ENCODE results near the gene TMC3. TPM values are rescaled to one million over a fixed set of nuclear protein-coding genes. Genes with fewer than 3 reads are reported as not detected.
"Not testable (repeated sequence)": the region's sequence is repeated elsewhere in the genome, so short reads cannot be mapped to it uniquely, and the experiment has no call there.

Gene TMC3
- total and polyA plus RNA-seq, 9 donors: 0.05 to 0.23 TPM; not detected in 7

DNA sequence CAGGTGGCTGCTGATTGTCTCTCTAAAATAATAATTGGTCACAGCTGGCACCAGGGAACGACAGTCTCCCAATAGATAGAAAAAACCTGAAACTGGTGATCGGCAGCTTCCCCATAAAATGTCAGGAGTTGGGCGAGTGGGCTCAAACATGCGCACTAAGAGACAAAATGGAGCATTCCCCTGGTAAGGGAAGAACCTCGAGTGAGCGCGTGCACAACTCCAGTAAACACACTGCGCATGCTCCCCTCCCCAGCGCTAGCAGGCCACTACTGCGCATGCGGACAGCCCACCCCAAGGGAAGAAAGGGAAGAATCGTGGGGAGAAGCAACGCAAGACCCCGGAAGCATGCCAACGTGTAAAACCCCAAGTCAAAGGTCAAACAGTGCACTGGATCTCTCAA lies 42.4 kb downstream of the TMC3 start:
- DNase-seq: no peak
- Histone ChIP-seq H3K4me1 (ENCODE audit: insufficient read depth) (peaks cover 15% of the 10 kb centered on the region), H3K27me3 (no peaks in the 10 kb centered on the region), H3K9me3 (no peaks in the 10 kb centered on the region), H3K27ac (peak overlapping the region in 1 of 2 donors; percentile 15), H3K4me3 (no peak overlapping the region), H3K36me3 (no peaks in the 10 kb centered on the region)
- no peak for TF ChIP-seq EP300 (IDR thresholded peaks at IDR 0.05)
- TF ChIP-seq, protein P1, sequence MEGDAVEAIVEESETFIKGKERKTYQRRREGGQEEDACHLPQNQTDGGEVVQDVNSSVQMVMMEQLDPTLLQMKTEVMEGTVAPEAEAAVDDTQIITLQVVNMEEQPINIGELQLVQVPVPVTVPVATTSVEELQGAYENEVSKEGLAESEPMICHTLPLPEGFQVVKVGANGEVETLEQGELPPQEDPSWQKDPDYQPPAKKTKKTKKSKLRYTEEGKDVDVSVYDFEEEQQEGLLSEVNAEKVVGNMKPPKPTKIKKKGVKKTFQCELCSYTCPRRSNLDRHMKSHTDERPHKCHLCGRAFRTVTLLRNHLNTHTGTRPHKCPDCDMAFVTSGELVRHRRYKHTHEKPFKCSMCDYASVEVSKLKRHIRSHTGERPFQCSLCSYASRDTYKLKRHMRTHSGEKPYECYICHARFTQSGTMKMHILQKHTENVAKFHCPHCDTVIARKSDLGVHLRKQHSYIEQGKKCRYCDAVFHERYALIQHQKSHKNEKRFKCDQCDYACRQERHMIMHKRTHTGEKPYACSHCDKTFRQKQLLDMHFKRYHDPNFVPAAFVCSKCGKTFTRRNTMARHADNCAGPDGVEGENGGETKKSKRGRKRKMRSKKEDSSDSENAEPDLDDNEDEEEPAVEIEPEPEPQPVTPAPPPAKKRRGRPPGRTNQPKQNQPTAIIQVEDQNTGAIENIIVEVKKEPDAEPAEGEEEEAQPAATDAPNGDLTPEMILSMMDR (IDR thresholded peaks at IDR 0.05): no peak
- TF ChIP-seq POLR2A (IDR thresholded peaks at IDR 0.05): no peak
- intact Hi-C loops (cut with DNase I): no loop called here
- WGBS, 3 donors: 71 to 80% (median 75%) methylated on average over 15 of the region's 15 CpGs

DNA sequence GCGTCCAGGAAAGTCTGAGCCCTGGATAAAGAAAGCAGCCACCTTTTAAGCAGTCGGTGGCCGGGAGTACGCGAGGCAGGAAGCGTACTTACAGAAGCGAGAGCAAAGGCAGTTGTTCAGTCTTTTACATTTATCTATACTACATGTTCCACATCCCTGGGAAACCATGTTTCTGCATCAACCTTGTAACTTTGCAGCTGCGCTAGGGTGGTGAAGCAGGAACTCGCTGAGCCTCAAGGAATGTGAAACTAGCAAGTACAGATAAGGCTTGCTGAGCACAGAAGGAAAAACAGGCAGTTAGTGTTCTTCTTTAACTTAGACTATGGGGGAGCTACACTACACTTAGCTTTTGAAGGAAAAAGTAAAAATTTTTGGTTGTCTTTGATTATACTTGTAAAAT lies 42.9 kb downstream of the TMC3 start:
- Histone ChIP-seq H3K27ac (peak overlapping the region in 1 of 2 donors; percentile 15), H3K4me1 (ENCODE audit: insufficient read depth) (peaks cover 15% of the 10 kb centered on the region)
- H3K4me3 ChIP-seq; H3K9me3 ChIP-seq; intact Hi-C loops (cut with DNase I); H3K36me3 ChIP-seq; H3K27me3 ChIP-seq: not testable (repeated sequence)
- peak in 1 of 5 donors; percentile 27 for DNase-seq
- WGBS, 3 donors: 11 to 37% (median 20%) methylated on average over 9 of the region's 9 CpGs

DNA sequence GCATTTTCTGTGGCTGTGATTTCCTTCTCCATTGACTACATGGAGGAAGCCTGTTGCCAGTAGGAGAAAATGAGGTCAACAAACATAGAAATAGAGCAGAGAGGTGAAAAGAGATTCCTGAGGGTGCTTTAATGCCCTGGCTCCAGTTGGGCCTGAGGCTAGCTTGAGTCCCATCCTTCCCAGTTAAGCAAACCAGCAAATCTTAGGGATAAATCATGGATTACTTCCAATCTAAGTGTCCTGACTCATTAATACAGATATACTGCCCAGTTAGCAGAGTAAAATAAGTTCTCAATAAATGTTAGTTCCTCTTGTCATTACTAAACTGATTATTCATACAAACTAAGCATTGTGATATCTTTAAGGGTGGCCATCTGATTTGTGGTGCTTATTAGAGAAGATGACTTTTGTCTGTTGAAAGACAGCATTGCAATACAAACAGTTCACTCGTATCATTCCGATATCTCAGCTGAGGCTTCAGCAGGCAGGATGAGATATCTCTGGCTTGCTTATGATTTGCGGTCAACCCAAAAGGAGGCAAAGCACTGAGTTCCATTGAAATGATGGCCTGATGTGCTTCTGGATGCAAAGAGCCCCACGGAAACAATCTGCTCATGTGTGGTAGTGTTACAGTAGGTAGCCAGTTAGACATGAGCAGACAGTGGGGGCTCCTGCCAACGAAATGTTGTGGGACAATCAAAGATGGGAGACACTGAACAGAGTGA lies 43.5 kb downstream of the TMC3 start:
- no peaks in the 10 kb centered on the region for H3K36me3 ChIP-seq
- 54 to 65% (median 56%) methylated on average over 5 of the region's 5 CpGs for WGBS, 3 donors
- no peak overlapping the region for H3K27ac ChIP-seq
- TF ChIP-seq, protein P1 (IDR thresholded peaks at IDR 0.05): no peak
- TF ChIP-seq POLR2A (IDR thresholded peaks at IDR 0.05): no peak
- TF ChIP-seq EP300 (IDR thresholded peaks at IDR 0.05): no peak
- H3K9me3 ChIP-seq: no peaks in the 10 kb centered on the region
- intact Hi-C loops (cut with DNase I): no loop called here
- DNase-seq: no peak
- H3K4me1 ChIP-seq (ENCODE audit: insufficient read depth): peaks cover 15% of the 10 kb centered on the region
- no peaks in the 10 kb centered on the region for H3K27me3 ChIP-seq
- no peak overlapping the region for H3K4me3 ChIP-seq

DNA sequence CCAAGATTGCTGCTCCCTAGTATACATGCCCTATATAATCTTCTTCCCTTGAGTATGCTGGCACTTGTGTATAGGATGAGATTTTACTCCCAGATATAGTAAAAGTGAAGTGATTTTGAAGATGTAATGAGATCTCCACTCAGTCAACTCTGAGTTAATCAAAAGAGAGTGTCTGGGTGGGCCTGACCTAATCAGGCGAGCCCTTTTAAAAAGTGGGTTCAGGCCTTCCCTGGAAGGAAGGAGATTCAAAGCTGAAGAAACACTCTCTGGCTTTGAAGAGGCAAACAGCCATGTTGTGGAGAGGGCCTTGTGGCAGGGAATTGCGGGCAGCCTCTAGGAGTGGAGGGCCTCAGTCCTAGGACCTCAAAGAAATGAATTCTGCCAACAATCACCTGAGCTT lies 44.6 kb downstream of the TMC3 start:
- H3K36me3 ChIP-seq: no peaks in the 10 kb centered on the region
- H3K4me1 ChIP-seq (ENCODE audit: insufficient read depth): peaks cover 18% of the 10 kb centered on the region
- no peaks in the 10 kb centered on the region for H3K27me3 ChIP-seq
- DNase-seq: no peak
- intact Hi-C loops (cut with DNase I): no loop called here
- H3K9me3 ChIP-seq: no peaks in the 10 kb centered on the region
- WGBS, 3 donors: 99 to 100% (median 100%) methylated on average over 2 of the region's 2 CpGs
- no peak overlapping the region for H3K4me3 ChIP-seq
- no peak overlapping the region for H3K27ac ChIP-seq
- TF ChIP-seq EP300 (IDR thresholded peaks at IDR 0.05) (no peak), POLR2A (IDR thresholded peaks at IDR 0.05) (no peak)
- TF ChIP-seq, protein P1 (IDR thresholded peaks at IDR 0.05): no peak

DNA sequence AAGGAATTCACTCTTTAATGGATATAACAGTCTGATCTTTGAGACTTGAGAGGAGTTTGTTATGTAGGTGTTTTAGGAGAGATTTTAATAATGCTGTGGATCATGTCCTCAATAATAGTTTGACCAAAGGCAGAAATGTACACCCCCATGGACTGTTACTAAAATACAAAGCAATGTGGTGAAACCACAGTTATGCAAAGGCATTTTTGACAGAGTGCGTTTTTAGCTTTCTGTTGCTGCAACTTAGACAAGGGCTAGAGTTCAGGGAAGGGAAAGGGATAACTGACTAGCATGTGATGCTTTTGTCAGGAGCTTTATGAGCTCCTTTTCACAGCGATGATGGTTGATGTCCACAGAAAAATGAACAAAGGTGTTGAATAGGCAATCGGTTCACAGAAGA lies 46.5 kb downstream of the TMC3 start:
- Histone ChIP-seq H3K4me3 (no peak overlapping the region), H3K4me1 (ENCODE audit: insufficient read depth) (peaks cover 21% of the 10 kb centered on the region), H3K27me3 (no peaks in the 10 kb centered on the region), H3K36me3 (no peaks in the 10 kb centered on the region), H3K9me3 (no peaks in the 10 kb centered on the region), H3K27ac (no peak overlapping the region)
- DNase-seq: no peak
- intact Hi-C loops (cut with DNase I): no loop called here
- TF ChIP-seq EP300 (IDR thresholded peaks at IDR 0.05) (no peak), POLR2A (IDR thresholded peaks at IDR 0.05) (no peak)
- TF ChIP-seq, protein P1 (IDR thresholded peaks at IDR 0.05): no peak
- 31 to 51% (median 49%) methylated on average over 3 of the region's 3 CpGs for WGBS, 3 donors
